B cell (primary cell): ENCODE results near the gene JSRP1. TPM values are rescaled to one million over a fixed set of nuclear protein-coding genes. Genes with fewer than 3 reads are reported as not detected.
A peak's percentile ranks its signal among the peaks of the same experiment; 100 is the strongest.

ENCODE experiments used
- ATAC-seq: fragments of 200-7000 bp; cut with Tn5 transposase; one replicate; pipeline ENCODE4 v1.10.0; 2021; ENCODE audit warnings: low read depth, mild to moderate bottlenecking, moderate number of reproducible peaks, moderate library complexity
- CTCF ChIA-PET: fragments of 350-600 bp; sonication (Branson Sonifier 250); formaldehyde crosslinking; loops from one replicate; lab custom pipeline; 2021; ENCODE audit warnings: antibody characterized with exemption, inconsistent platforms; lab: Charles Lee
- POLR2A ChIA-PET: fragments of 350-600 bp; sonication (Branson Sonifier 250); formaldehyde crosslinking; loops from one replicate; lab custom pipeline; 2021; ENCODE audit warnings: antibody characterized with exemption; lab: Charles Lee
- DNase-seq: peaks from one replicate; pipeline ENCODE4 v3.0.0; 2013
- H2AFZ ChIP-seq: 2 replicates; pipeline ENCODE4 v1.6.1; 2012; ENCODE audit warnings: mild to moderate bottlenecking, low read depth, low read length; ENCODE audit not compliant: insufficient read depth, poor library complexity, severe bottlenecking
- H3K27ac ChIP-seq, 2 donors: 1 replicate in 1 of 2; 2 replicates in 1 of 2; pipeline ENCODE4 v1.5.1; 2012 to 2013; ENCODE audit warnings: low read length in 2 of 2, mild to moderate bottlenecking in 2 of 2, moderate library complexity in 1 of 2
- H3K27me3 ChIP-seq, 4 experiments: fragments of 200-600 bp in 1 of 4; sonication (generic) in 1 of 4; replicated peaks in 1 of 4; 1 replicate in 2 of 4; 2 replicates in 2 of 4; pipeline versions ENCODE4 v1.6.1 to v1.7.0; 2013 to 2016; ENCODE audit warnings: low read length in 3 of 4, mild to moderate bottlenecking in 2 of 4, mixed read lengths in 1 of 4, moderate library complexity in 1 of 4; ENCODE audit not compliant: insufficient read depth in 4 of 4, control insufficient read depth in 3 of 4; ENCODE audit errors: control extremely low read depth in 1 of 4
- H3K36me3 ChIP-seq, 2 experiments: replicated peaks in 1 of 2; 1 replicate in 1 of 2; 2 replicates in 1 of 2; pipeline versions ENCODE4 v1.6.1 to v1.7.1; 2013; ENCODE audit warnings: low read length in 1 of 2; ENCODE audit not compliant: insufficient read depth in 2 of 2, control insufficient read depth in 1 of 2; ENCODE audit errors: control extremely low read depth in 1 of 2, extremely low read depth in 1 of 2
- H3K4me1 ChIP-seq, 2 donors: fragments of 200-600 bp in 1 of 2; sonication (generic) in 1 of 2; 1 replicate in 1 of 2; 2 replicates in 1 of 2; pipeline versions ENCODE4 v1.5.1 to v1.6.1; 2013 to 2017; ENCODE audit warnings: low read length in 2 of 2; ENCODE audit not compliant: control insufficient read depth in 2 of 2, insufficient read depth in 2 of 2
- H3K4me2 ChIP-seq: replicated peaks from 2 replicates; pipeline ENCODE3; 2012; ENCODE audit warnings: mild to moderate bottlenecking, low read depth, low read length; ENCODE audit not compliant: poor library complexity, severe bottlenecking
- H3K4me3 ChIP-seq, 5 experiments: fragments of 200-600 bp in 1 of 5; sonication (generic) in 1 of 5; 1 replicate in 3 of 5; 2 replicates in 2 of 5; pipeline versions ENCODE4 v1.5.1 to v1.7.0; 2011 to 2016; ENCODE audit warnings: low read length in 4 of 5, mild to moderate bottlenecking in 4 of 5, low read depth in 2 of 5, control low read depth in 1 of 5, moderate library complexity in 1 of 5; ENCODE audit not compliant: insufficient read depth in 1 of 5; ENCODE audit errors: control extremely low read depth in 1 of 5, extremely low read depth in 1 of 5
- H3K79me2 ChIP-seq: fragments of 200-600 bp; sonication (generic); one replicate; pipeline ENCODE4 v1.6.0; 2016; ENCODE audit warnings: low read length; ENCODE audit not compliant: control insufficient read depth, insufficient read depth
- H3K9ac ChIP-seq: fragments of 200-600 bp; sonication (generic); 2 replicates; pipeline ENCODE4 v1.6.1; 2017; ENCODE audit warnings: mild to moderate bottlenecking, low read length, moderate library complexity
- H3K9me3 ChIP-seq, 3 donors: one replicate each; pipeline versions ENCODE4 v1.6.1 to v1.7.1; 2013; ENCODE audit warnings: low read length in 2 of 3; ENCODE audit not compliant: control insufficient read depth in 2 of 3, insufficient read depth in 1 of 3; ENCODE audit errors: control extremely low read depth in 1 of 3
- H4K20me1 ChIP-seq: 2 replicates; pipeline ENCODE4 v1.6.0; 2012; ENCODE audit warnings: mild to moderate bottlenecking, low read length; ENCODE audit not compliant: insufficient read depth, control insufficient read depth, poor library complexity, severe bottlenecking
- H3K27ac Mint-ChIP-seq: one replicate; pipeline ENCODE4 v1.8.0; 2021; ENCODE audit warnings: mixed read lengths
- H3K27me3 Mint-ChIP-seq: one replicate; pipeline ENCODE4 v1.8.0; 2021; ENCODE audit warnings: mixed read lengths
- H3K4me1 Mint-ChIP-seq: one replicate; pipeline ENCODE4 v1.8.0; 2021; ENCODE audit warnings: mixed read lengths
- H3K4me3 Mint-ChIP-seq: one replicate; pipeline ENCODE4 v1.8.0; 2021; ENCODE audit warnings: mixed read lengths
- H3K9me3 Mint-ChIP-seq: one replicate; pipeline ENCODE4 v1.8.0; 2022; ENCODE audit warnings: mixed read lengths; ENCODE audit not compliant: insufficient read depth
- EZH2 ChIP-seq: IDR thresholded peaks from 2 replicates; pipeline ENCODE4 v1.6.1; 2012; ENCODE audit warnings: borderline replicate concordance, low read depth, mild to moderate bottlenecking, moderate library complexity, low read length; ENCODE audit not compliant: insufficient read depth, poor library complexity, severe bottlenecking
- WGBS: methylation state at CpG from one replicate; pipeline ENCODE4 v1.1.5; 2013; ENCODE audit warnings: missing lambda C conversion rate; ENCODE audit not compliant: insufficient coverage; 5-methylcytosine and 5-hydroxymethylcytosine counted together
- intact Hi-C: fragments of 100-400 bp; cut with micrococcal nuclease; formaldehyde crosslinking; loops from one replicate; pipeline ENCODE4 v1.10.0; 2022
- polyA plus RNA-seq: library from polyadenylated mRNA; depleted of rRNA; stranded (reverse); fragments of >200 nt; gene quantifications from 2 replicates; pipeline ENCODE4 v1.2.3, GENCODE V29; 2012
- total RNA-seq, 2 donors: library from RNA; stranded (reverse); fragments of 120-200 nt in 1 of 2; gene quantifications; 1 replicate in 1 of 2; 2 replicates in 1 of 2; pipeline versions ENCODE4 v1.2.3 to v1.2.4, GENCODE V29; 2013 to 2022
- TF ChIP-seq, protein P1 (sequence below): fragments of 200-600 bp; IDR thresholded peaks from one replicate; pipeline ENCODE4 v1.8.0; 2022; ENCODE audit warnings: antibody characterized with exemption, mild to moderate bottlenecking

JSRP1 gene
- total and polyA plus RNA-seq, 2 donors (not counting 1 experiment from before 2014, with no cell fraction given): 2.1 to 3.0 TPM

DNA sequence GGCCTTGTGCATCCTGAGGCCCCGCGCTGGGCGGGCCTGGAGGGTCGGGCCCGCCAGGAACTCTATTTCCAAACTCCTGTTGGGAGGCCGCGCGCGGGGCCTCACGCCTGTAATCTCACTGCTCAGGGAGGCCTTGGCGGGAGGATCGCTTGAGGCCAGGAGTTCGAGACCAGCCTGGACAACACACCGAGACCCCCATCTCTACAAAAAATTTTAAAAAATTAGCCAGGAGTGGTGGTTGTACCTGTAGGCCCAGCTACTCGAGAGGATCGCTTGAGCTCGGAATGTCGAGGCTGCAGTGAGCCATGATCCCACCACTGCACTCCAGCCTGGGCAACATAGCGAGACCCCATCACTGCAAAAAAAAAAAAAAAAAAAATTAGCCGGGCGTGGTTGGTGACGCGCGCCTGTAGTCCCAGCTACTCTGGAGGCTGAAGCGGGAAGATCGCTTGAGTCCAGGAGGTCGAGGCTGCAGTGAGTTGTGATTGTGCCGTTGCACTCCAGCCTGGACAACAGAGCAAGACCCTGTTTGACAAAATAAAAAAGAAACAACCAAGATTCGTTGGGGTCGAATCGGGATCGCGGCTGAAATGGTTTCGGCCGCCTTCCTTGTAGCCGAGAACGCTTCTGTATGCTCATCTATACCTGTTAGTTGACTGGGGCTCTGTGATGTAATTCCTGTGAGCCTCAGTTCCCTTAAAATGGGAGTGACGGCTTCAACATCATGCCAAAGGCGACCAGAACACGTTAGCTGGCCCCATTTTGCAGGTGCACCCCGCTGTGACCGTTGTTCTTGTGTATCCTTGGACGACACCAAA is 19.0 kb downstream of the JSRP1 start:
- 47% methylated on average over 27 of the region's 43 CpGs for WGBS
- ChIA-PET POLR2A (interaction anchor here (0.7 to 1.0 kb wide), 3 partner anchors 14 to 82 kb away, joined by 3 to 8 read pairs (median 4); no protein-coding TSS in a partner anchor), CTCF (interaction anchor here (0.5 to 5.2 kb wide), 13 partner anchors 10 to 343 kb away, joined by 3 to 31 read pairs (median 6); no protein-coding TSS in a partner anchor)
- Histone ChIP-seq H3K4me2 (peak overlapping the region; percentile 86), H3K36me3 (peaks cover 0 to 37% of the 10 kb centered on the region in 2 experiments), H3K4me3 (peak overlapping the region in 4 of 5 experiments; percentile 57 to 94 (median 77)), H3K9me3 (peaks cover 0 to 6% (median 0%) of the 10 kb centered on the region in 3 donors), H3K4me1 (peaks cover 46 to 71% of the 10 kb centered on the region in 2 donors), H2AFZ (peak overlapping the region; percentile 88), H3K27ac (peak overlapping the region; percentile 97 to 99), H3K79me2 (peaks cover 90% of the 10 kb centered on the region), H4K20me1 (peaks cover 90% of the 10 kb centered on the region), H3K27me3 (no peaks in the 10 kb centered on the region), H3K9ac (peak overlapping the region; percentile 89)
- no peaks in the 10 kb centered on the region for H3K27me3 Mint-ChIP-seq
- peak overlapping the region; percentile 93 for H3K4me3 Mint-ChIP-seq
- TF ChIP-seq, protein P1, sequence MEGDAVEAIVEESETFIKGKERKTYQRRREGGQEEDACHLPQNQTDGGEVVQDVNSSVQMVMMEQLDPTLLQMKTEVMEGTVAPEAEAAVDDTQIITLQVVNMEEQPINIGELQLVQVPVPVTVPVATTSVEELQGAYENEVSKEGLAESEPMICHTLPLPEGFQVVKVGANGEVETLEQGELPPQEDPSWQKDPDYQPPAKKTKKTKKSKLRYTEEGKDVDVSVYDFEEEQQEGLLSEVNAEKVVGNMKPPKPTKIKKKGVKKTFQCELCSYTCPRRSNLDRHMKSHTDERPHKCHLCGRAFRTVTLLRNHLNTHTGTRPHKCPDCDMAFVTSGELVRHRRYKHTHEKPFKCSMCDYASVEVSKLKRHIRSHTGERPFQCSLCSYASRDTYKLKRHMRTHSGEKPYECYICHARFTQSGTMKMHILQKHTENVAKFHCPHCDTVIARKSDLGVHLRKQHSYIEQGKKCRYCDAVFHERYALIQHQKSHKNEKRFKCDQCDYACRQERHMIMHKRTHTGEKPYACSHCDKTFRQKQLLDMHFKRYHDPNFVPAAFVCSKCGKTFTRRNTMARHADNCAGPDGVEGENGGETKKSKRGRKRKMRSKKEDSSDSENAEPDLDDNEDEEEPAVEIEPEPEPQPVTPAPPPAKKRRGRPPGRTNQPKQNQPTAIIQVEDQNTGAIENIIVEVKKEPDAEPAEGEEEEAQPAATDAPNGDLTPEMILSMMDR: no peak
- no peak for TF ChIP-seq EZH2
- no peaks in the 10 kb centered on the region for H3K9me3 Mint-ChIP-seq
- peaks cover 69% of the 10 kb centered on the region for H3K4me1 Mint-ChIP-seq
- ATAC-seq (no peak), DNase-seq (peak; percentile 33)
- intact Hi-C loops: loop anchor here (2.0 kb wide), 5 partner anchors 16 to 238 kb away; partner anchors contain the start of gene LMNB2
- H3K27ac Mint-ChIP-seq: peak overlapping the region; percentile 98
